K562 (cell line): ENCODE measurements around the gene RNF39. TPM values are rescaled to one million over a fixed set of nuclear protein-coding genes. Genes with fewer than 3 reads are reported as not detected.

Source experiments
- ARID1B ChIP-seq: fragments of 450-650 bp; IDR thresholded peaks from 2 replicates; pipeline ENCODE4 v1.6.1; 2016; ENCODE audit warnings: antibody characterized with exemption, mild to moderate bottlenecking, inconsistent platforms
- ELF1 ChIP-seq: fragments of 200-800 bp; sonication (Bioruptor generic); IDR thresholded peaks from 2 replicates; pipeline ENCODE4 v1.6.1; 2016; ENCODE audit warnings: missing genetic modification characterization, missing compliant biosample characterization
- MAZ ChIP-seq, 2 experiments: fragments of 450-650 bp in 1 of 2; sonication (generic) in 1 of 2; formaldehyde crosslinking; IDR thresholded peaks in 1 of 2; conservative IDR thresholded peaks in 1 of 2; 2 replicates each; pipeline versions ENCODE4 v1.4.0 to v1.5.0; 2020; ENCODE audit warnings: mild to moderate bottlenecking in 1 of 2, missing genetic modification reagents in 1 of 2
- MTF1 ChIP-seq: fragments of 250-450 bp; sonication (Bioruptor Pico); IDR thresholded peaks from 2 replicates; pipeline ENCODE4 v1.9.0; 2021; ENCODE audit warnings: moderate library complexity, mild to moderate bottlenecking, inconsistent platforms, borderline replicate concordance
- NR3C1 ChIP-seq: sonication (generic); formaldehyde crosslinking; IDR thresholded peaks from 2 replicates; pipeline ENCODE4 v1.8.1; 2022; ENCODE audit warnings: missing genetic modification reagents
- NRF1 ChIP-seq, 2 experiments: fragments of 450-650 bp; IDR thresholded peaks in 1 of 2; conservative IDR thresholded peaks in 1 of 2; 2 replicates each; pipeline ENCODE4 v1.6.1; 2014; ENCODE audit warnings: mild to moderate bottlenecking in 2 of 2
- SMARCA4 ChIP-seq: fragments of 450-650 bp; IDR thresholded peaks from 2 replicates; pipeline ENCODE4 v1.6.1; 2016
- TARDBP ChIP-seq: fragments of 450-650 bp; IDR thresholded peaks from 2 replicates; pipeline ENCODE4 v1.6.1; 2016
- ZNF764 ChIP-seq: fragments of 250-450 bp; sonication (Bioruptor Pico); IDR thresholded peaks from 2 replicates; pipeline ENCODE4 v1.4.0; 2020; ENCODE audit warnings: low read depth, mild to moderate bottlenecking, moderate library complexity
- polyA plus RNA-seq, 8 experiments: library from polyadenylated mRNA; depleted of rRNA in 4 of 8; stranded (reverse) in 5 of 8; unstranded in 3 of 8; fragments of >200 nt; fragmentation: Nextera tagmentation in 2 of 8; fragmentation: Illumina TruSeq in 1 of 8; extraction: Ambion mirVana in 2 of 8; extraction: Trizol in 1 of 8; gene quantifications; 2 replicates each; pipeline versions ENCODE4 v1.2.1 to v1.2.3, GENCODE V29; 2011 to 2014; ENCODE audit warnings: inconsistent platforms in 1 of 8, missing spikeins in 1 of 8
- total RNA-seq, 7 experiments: library from RNA; depleted of rRNA in 6 of 7; stranded (reverse); fragments of >200 nt in 6 of 7; fragmentation: Illumina TruSeq in 2 of 7; extraction: Trizol in 2 of 7; gene quantifications; 2 replicates each; pipeline versions ENCODE4 v1.2.1 to v1.2.3, GENCODE V29; 2011 to 2021; ENCODE audit warnings: low replicate concordance in 1 of 7
- TF ChIP-seq, protein P1 (sequence below): fragments of 450-650 bp; IDR thresholded peaks from 2 replicates; pipeline ENCODE4 v1.6.1; 2016; ENCODE audit warnings: mild to moderate bottlenecking, moderate library complexity
- TF ChIP-seq, protein P2 (sequence below): fragments of 250-450 bp; sonication (Bioruptor Pico); IDR thresholded peaks from 2 replicates; pipeline ENCODE4 v1.4.0; 2020; ENCODE audit warnings: mild to moderate bottlenecking, moderate library complexity

Gene RNF39
- total and polyA plus RNA-seq, 9 of the 15 experiments (the other 6 are each of a cell fraction or from before 2014, with no cell fraction given), result not detected

DNA sequence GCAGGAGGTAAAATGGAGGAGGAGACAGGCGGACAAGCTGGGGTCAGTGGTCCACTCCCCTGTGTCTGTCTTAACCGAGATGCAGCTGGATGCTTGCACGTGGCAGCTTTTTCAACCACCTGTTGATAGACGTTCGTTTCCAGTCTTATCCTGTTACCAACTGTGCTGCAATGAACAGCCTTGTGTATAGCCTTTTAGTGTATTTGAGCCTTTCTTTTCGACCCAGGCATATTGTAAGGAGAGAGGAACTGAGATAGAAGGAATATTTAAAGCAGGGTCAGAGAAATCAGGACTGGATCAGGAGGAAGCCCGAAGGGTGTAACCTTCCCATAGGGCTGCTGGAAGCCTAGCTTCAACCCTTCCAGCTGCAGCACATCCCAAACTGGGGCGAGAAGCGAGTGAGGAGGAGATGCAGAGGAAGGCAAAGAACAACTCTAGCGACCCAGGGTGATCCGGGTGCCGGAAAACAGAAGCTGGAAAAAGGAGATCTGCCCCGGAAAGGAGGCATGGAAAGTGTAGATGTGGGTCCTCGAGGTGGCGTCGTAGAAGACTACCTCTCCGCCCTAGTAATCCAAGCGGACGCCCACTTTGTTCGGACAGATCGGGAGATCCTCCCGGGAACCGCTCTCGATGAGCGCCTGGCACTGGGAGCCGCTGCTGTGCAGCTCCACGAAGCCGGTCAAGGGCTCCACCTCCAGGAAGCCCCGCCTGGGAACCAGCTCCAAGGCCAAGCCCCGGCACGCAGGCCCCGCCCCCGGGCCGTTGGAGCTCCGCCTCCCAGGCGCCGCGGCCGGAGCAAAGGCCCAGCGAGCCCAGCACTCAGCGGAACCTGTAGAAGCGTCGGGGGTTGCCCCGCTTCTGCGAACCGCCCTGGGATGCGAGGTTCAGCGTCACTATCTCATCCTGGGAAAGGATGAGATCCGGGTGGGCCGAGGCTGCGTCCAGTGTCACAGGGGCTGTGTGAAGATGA is 26.2 kb upstream of the RNF39 start (continued):
- TF ChIP-seq, protein P1, sequence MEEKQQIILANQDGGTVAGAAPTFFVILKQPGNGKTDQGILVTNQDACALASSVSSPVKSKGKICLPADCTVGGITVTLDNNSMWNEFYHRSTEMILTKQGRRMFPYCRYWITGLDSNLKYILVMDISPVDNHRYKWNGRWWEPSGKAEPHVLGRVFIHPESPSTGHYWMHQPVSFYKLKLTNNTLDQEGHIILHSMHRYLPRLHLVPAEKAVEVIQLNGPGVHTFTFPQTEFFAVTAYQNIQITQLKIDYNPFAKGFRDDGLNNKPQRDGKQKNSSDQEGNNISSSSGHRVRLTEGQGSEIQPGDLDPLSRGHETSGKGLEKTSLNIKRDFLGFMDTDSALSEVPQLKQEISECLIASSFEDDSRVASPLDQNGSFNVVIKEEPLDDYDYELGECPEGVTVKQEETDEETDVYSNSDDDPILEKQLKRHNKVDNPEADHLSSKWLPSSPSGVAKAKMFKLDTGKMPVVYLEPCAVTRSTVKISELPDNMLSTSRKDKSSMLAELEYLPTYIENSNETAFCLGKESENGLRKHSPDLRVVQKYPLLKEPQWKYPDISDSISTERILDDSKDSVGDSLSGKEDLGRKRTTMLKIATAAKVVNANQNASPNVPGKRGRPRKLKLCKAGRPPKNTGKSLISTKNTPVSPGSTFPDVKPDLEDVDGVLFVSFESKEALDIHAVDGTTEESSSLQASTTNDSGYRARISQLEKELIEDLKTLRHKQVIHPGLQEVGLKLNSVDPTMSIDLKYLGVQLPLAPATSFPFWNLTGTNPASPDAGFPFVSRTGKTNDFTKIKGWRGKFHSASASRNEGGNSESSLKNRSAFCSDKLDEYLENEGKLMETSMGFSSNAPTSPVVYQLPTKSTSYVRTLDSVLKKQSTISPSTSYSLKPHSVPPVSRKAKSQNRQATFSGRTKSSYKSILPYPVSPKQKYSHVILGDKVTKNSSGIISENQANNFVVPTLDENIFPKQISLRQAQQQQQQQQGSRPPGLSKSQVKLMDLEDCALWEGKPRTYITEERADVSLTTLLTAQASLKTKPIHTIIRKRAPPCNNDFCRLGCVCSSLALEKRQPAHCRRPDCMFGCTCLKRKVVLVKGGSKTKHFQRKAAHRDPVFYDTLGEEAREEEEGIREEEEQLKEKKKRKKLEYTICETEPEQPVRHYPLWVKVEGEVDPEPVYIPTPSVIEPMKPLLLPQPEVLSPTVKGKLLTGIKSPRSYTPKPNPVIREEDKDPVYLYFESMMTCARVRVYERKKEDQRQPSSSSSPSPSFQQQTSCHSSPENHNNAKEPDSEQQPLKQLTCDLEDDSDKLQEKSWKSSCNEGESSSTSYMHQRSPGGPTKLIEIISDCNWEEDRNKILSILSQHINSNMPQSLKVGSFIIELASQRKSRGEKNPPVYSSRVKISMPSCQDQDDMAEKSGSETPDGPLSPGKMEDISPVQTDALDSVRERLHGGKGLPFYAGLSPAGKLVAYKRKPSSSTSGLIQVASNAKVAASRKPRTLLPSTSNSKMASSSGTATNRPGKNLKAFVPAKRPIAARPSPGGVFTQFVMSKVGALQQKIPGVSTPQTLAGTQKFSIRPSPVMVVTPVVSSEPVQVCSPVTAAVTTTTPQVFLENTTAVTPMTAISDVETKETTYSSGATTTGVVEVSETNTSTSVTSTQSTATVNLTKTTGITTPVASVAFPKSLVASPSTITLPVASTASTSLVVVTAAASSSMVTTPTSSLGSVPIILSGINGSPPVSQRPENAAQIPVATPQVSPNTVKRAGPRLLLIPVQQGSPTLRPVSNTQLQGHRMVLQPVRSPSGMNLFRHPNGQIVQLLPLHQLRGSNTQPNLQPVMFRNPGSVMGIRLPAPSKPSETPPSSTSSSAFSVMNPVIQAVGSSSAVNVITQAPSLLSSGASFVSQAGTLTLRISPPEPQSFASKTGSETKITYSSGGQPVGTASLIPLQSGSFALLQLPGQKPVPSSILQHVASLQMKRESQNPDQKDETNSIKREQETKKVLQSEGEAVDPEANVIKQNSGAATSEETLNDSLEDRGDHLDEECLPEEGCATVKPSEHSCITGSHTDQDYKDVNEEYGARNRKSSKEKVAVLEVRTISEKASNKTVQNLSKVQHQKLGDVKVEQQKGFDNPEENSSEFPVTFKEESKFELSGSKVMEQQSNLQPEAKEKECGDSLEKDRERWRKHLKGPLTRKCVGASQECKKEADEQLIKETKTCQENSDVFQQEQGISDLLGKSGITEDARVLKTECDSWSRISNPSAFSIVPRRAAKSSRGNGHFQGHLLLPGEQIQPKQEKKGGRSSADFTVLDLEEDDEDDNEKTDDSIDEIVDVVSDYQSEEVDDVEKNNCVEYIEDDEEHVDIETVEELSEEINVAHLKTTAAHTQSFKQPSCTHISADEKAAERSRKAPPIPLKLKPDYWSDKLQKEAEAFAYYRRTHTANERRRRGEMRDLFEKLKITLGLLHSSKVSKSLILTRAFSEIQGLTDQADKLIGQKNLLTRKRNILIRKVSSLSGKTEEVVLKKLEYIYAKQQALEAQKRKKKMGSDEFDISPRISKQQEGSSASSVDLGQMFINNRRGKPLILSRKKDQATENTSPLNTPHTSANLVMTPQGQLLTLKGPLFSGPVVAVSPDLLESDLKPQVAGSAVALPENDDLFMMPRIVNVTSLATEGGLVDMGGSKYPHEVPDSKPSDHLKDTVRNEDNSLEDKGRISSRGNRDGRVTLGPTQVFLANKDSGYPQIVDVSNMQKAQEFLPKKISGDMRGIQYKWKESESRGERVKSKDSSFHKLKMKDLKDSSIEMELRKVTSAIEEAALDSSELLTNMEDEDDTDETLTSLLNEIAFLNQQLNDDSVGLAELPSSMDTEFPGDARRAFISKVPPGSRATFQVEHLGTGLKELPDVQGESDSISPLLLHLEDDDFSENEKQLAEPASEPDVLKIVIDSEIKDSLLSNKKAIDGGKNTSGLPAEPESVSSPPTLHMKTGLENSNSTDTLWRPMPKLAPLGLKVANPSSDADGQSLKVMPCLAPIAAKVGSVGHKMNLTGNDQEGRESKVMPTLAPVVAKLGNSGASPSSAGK, result peak; percentile 41
- peak; percentile 42 to 77; a peak in 3 of 4 replicates for TF ChIP-seq MAZ (CRISPR knock-in tag; conservative IDR thresholded peaks at IDR 0.05 in 1 of 2, IDR thresholded peaks at IDR 0.05 in 1 of 2)
- no peak for TF ChIP-seq ARID1B
- TF ChIP-seq ELF1 (tag), result 0 out of 2 replicates have a peak, but pooled peaks have one; percentile 32
- no peak for TF ChIP-seq TARDBP
- TF ChIP-seq, protein P2, sequence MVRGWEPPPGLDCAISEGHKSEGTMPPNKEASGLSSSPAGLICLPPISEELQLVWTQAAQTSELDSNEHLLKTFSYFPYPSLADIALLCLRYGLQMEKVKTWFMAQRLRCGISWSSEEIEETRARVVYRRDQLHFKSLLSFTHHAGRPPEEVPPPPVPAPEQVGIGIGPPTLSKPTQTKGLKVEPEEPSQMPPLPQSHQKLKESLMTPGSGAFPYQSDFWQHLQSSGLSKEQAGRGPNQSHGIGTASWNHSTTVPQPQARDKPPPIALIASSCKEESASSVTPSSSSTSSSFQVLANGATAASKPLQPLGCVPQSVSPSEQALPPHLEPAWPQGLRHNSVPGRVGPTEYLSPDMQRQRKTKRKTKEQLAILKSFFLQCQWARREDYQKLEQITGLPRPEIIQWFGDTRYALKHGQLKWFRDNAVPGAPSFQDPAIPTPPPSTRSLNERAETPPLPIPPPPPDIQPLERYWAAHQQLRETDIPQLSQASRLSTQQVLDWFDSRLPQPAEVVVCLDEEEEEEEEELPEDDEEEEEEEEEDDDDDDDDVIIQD (CRISPR knock-in tag), result no peak
- no peak; the same call in 1 of the 2 replicates for TF ChIP-seq SMARCA4
- TF ChIP-seq NR3C1 (CRISPR knock-in tag), result no peak
- TF ChIP-seq ZNF764 (CRISPR knock-in tag), result no peak
- TF ChIP-seq NRF1 (conservative IDR thresholded peaks at IDR 0.05 in 1 of 2, IDR thresholded peaks at IDR 0.05 in 1 of 2), result peak; percentile 71 to 78
- no peak for TF ChIP-seq MTF1 (CRISPR knock-in tag)
